Effector memory CD4-positive, alpha-beta T cell (primary cell): ENCODE results near the gene USP14.

ENCODE experiments used
- DNase-seq, 3 donors: peaks; one replicate each; pipeline ENCODE4 v3.0.0-alpha.2; 2020
- H3K27ac ChIP-seq: 2 replicates; pipeline ENCODE4 v1.7.0; 2013; ENCODE audit warnings: mild to moderate bottlenecking, low read length, moderate library complexity; ENCODE audit not compliant: insufficient read depth, poor library complexity, severe bottlenecking
- H3K27me3 ChIP-seq: replicated peaks from 2 replicates; pipeline ENCODE4 v1.7.0; 2013; ENCODE audit warnings: mild to moderate bottlenecking, low read length; ENCODE audit not compliant: insufficient read depth, control insufficient read depth, poor library complexity, severe bottlenecking
- H3K36me3 ChIP-seq: 2 replicates; pipeline ENCODE4 v1.7.0; 2013; ENCODE audit warnings: mild to moderate bottlenecking, low read length, moderate library complexity; ENCODE audit not compliant: control insufficient read depth, insufficient read depth
- H3K4me1 ChIP-seq: 2 replicates; pipeline ENCODE4 v1.7.0; 2013; ENCODE audit warnings: low read length, mild to moderate bottlenecking; ENCODE audit not compliant: control insufficient read depth, insufficient read depth, poor library complexity, severe bottlenecking
- H3K4me3 ChIP-seq: 2 replicates; pipeline ENCODE4 v1.7.0; 2013; ENCODE audit warnings: low read length, low read depth, mild to moderate bottlenecking; ENCODE audit not compliant: insufficient read depth, poor library complexity, severe bottlenecking
- H3K9me3 ChIP-seq: 2 replicates; pipeline ENCODE4 v1.7.0; 2013; ENCODE audit warnings: mild to moderate bottlenecking, low read length, moderate library complexity; ENCODE audit not compliant: control insufficient read depth

USP14 gene

GRCh38 chr18:220708-221107 is 62.4 kb downstream of the USP14 start:
- Histone ChIP-seq H3K27ac (no peak overlapping the region), H3K27me3 (no peaks in the 10 kb centered on the region), H3K4me1 (no peaks in the 10 kb centered on the region), H3K9me3 (no peaks in the 10 kb centered on the region), H3K36me3 (peaks cover 39% of the 10 kb centered on the region), H3K4me3 (no peak overlapping the region)
- no peak for DNase-seq

- Histone ChIP-seq H3K4me3 (no peak overlapping the region), H3K27me3 (no peaks in the 10 kb centered on the region), H3K36me3 (peaks cover 24% of the 10 kb centered on the region)
Observed at GRCh38 chr18:225745-226144, 67.4 kb downstream of the USP14 start.

GRCh38 chr18:227374-227773 is 69.0 kb downstream of the USP14 start:
- no peaks in the 10 kb centered on the region for H3K27me3 ChIP-seq
- H3K27ac ChIP-seq, result no peak overlapping the region
- DNase-seq, result no peak
- no peaks in the 10 kb centered on the region for H3K4me1 ChIP-seq
- H3K36me3 ChIP-seq, result peaks cover 24% of the 10 kb centered on the region
- H3K4me3 ChIP-seq, result no peak overlapping the region
- H3K9me3 ChIP-seq, result no peaks in the 10 kb centered on the region

More at GRCh38 chr18:225745-226144, 67.4 kb downstream of the USP14 start:
- no peak overlapping the region for H3K27ac ChIP-seq
- H3K9me3 ChIP-seq, result no peaks in the 10 kb centered on the region
- DNase-seq, result no peak
- no peaks in the 10 kb centered on the region for H3K4me1 ChIP-seq

GRCh38 chr18:227902-228301 is 69.5 kb downstream of the USP14 start:
- no peak for DNase-seq
- no peak overlapping the region for H3K4me3 ChIP-seq

GRCh38 chr18:228586-228985 is 70.2 kb downstream of the USP14 start:
- H3K9me3 ChIP-seq, result no peaks in the 10 kb centered on the region
- H3K27me3 ChIP-seq, result no peaks in the 10 kb centered on the region
- no peak for DNase-seq
- no peak overlapping the region for H3K27ac ChIP-seq
- H3K36me3 ChIP-seq, result peaks cover 19% of the 10 kb centered on the region
- H3K4me1 ChIP-seq, result no peaks in the 10 kb centered on the region
- H3K4me3 ChIP-seq, result no peak overlapping the region

More at GRCh38 chr18:227902-228301, 69.5 kb downstream of the USP14 start:
- no peak overlapping the region for H3K27ac ChIP-seq
- no peaks in the 10 kb centered on the region for H3K9me3 ChIP-seq
- no peaks in the 10 kb centered on the region for H3K27me3 ChIP-seq
- H3K36me3 ChIP-seq, result peaks cover 24% of the 10 kb centered on the region
- no peaks in the 10 kb centered on the region for H3K4me1 ChIP-seq

GRCh38 chr18:231563-231962 is 73.2 kb downstream of the USP14 start:
- H3K4me1 ChIP-seq, result no peaks in the 10 kb centered on the region
- peaks cover 6% of the 10 kb centered on the region for H3K36me3 ChIP-seq
- H3K9me3 ChIP-seq, result no peaks in the 10 kb centered on the region
- no peaks in the 10 kb centered on the region for H3K27me3 ChIP-seq
- no peak for DNase-seq
- no peak overlapping the region for H3K27ac ChIP-seq
- H3K4me3 ChIP-seq, result no peak overlapping the region

GRCh38 chr18:240175-240574 is 81.8 kb downstream of the USP14 start:
- Histone ChIP-seq H3K27me3 (no peaks in the 10 kb centered on the region), H3K27ac (no peak overlapping the region), H3K4me3 (no peak overlapping the region), H3K9me3 (no peaks in the 10 kb centered on the region), H3K4me1 (no peaks in the 10 kb centered on the region), H3K36me3 (peaks cover 21% of the 10 kb centered on the region)
- no peak for DNase-seq

- DNase-seq, result no peak
- H3K9me3 ChIP-seq, result no peaks in the 10 kb centered on the region
- no peaks in the 10 kb centered on the region for H3K4me1 ChIP-seq
- peaks cover 59% of the 10 kb centered on the region for H3K36me3 ChIP-seq
- no peak overlapping the region for H3K4me3 ChIP-seq
- no peaks in the 10 kb centered on the region for H3K27me3 ChIP-seq
- H3K27ac ChIP-seq, result no peak overlapping the region
Observed at GRCh38 chr18:245282-245847, 87.0 kb downstream of the USP14 start.

- no peak for DNase-seq
- Histone ChIP-seq H3K27me3 (no peaks in the 10 kb centered on the region), H3K36me3 (peaks cover 74% of the 10 kb centered on the region), H3K4me1 (no peaks in the 10 kb centered on the region), H3K9me3 (no peaks in the 10 kb centered on the region), H3K4me3 (no peak overlapping the region), H3K27ac (no peak overlapping the region)
Observed at GRCh38 chr18:248053-248452, 89.7 kb downstream of the USP14 start.

- Histone ChIP-seq H3K36me3 (peaks cover 84% of the 10 kb centered on the region), H3K4me3 (no peak overlapping the region), H3K27ac (no peak overlapping the region), H3K4me1 (no peaks in the 10 kb centered on the region), H3K27me3 (no peaks in the 10 kb centered on the region), H3K9me3 (no peaks in the 10 kb centered on the region)
- no peak for DNase-seq
Observed at GRCh38 chr18:250685-251084, 92.3 kb downstream of the USP14 start.
